H1 (cell line): Measurements from ENCODE around the gene PDZD8.

Experiments
- EZH2 ChIP-seq: fragments of 200-600 bp; sonication (generic); IDR thresholded peaks from 2 replicates; pipeline ENCODE4 v1.7.1; 2012; ENCODE audit warnings: low read depth, mild to moderate bottlenecking, moderate library complexity, low read length, inconsistent platforms; ENCODE audit not compliant: severe bottlenecking
- POLR2A ChIP-seq, 2 experiments: IDR thresholded peaks; 1 replicate in 1 of 2; 2 replicates in 1 of 2; pipeline ENCODE4 v1.6.1; 2011; ENCODE audit warnings: low read depth in 2 of 2, low read length in 2 of 2, mild to moderate bottlenecking in 2 of 2; ENCODE audit errors: control extremely low read depth in 1 of 2
- POLR2AphosphoS5 ChIP-seq: IDR thresholded peaks from 2 replicates; pipeline ENCODE4 v1.6.1; 2011; ENCODE audit warnings: low read depth, low read length
- SIN3A ChIP-seq, 2 experiments: IDR thresholded peaks in 1 of 2; conservative IDR thresholded peaks in 1 of 2; 2 replicates each; pipeline ENCODE4 v1.6.1; 2011 to 2012; ENCODE audit warnings: low read length in 2 of 2, improper control_type of control experiment in 1 of 2, low read depth in 1 of 2, mild to moderate bottlenecking in 1 of 2
- TF ChIP-seq, protein P1 (sequence below), 3 experiments: IDR thresholded peaks; 1 replicate in 2 of 3; 2 replicates in 1 of 3; pipeline versions ENCODE4 v1.5.1 to v1.6.1; 2011; ENCODE audit warnings: low read length in 3 of 3, mild to moderate bottlenecking in 3 of 3, inconsistent platforms in 2 of 3, low read depth in 1 of 3, moderate library complexity in 1 of 3; ENCODE audit not compliant: insufficient read depth in 1 of 3; ENCODE audit errors: control extremely low read depth in 1 of 3
- TF ChIP-seq, protein P2 (sequence below): IDR thresholded peaks from 2 replicates; pipeline ENCODE4 v1.6.1; 2012; ENCODE audit warnings: inconsistent platforms
- TF ChIP-seq, protein P3 (sequence below): IDR thresholded peaks from 2 replicates; pipeline ENCODE4 v1.6.1; 2012; ENCODE audit warnings: inconsistent platforms
- TF ChIP-seq, protein P4 (sequence below): fragments of 300-600 bp; sonication (generic); IDR thresholded peaks from 2 replicates; pipeline ENCODE4 v1.7.1; 2012; ENCODE audit warnings: low read length, moderate library complexity, mild to moderate bottlenecking, inconsistent platforms; ENCODE audit not compliant: insufficient replicate concordance

DNA sequence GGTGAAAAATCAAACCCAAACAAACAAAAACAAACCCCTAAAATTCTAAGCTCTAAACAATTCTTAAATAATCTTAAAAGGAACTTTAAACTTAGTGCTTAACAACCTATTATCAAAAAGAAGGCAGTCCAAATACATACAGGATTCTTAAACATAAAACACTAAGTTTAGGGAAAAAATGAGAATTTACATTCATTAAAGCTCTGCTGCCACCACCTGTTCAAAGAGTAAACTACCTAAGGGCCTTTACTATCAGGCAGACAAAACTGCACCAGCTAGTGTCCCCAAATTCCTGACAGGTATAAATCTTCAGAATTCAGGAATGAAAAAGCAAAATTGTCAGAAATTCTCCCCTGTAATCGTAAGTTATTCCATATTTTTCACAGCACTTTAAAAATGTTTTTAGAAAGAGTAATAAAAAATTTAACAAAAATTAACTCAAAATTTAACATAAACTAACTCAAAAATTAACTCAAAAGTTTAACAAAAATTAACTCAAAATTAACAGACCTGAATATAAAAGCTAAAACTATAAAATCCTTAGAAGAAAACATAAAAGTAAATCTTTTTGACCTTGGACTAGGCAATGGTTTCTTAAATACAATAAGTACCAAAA, 55.1 kb downstream of the PDZD8 start:
- TF ChIP-seq SIN3A (conservative IDR thresholded peaks at IDR 0.05 in 1 of 2, IDR thresholded peaks at IDR 0.05 in 1 of 2; ENCODE audit: low read depth in 1 of 2, low read length in 2 of 2): no peak
- TF ChIP-seq, protein P1, sequence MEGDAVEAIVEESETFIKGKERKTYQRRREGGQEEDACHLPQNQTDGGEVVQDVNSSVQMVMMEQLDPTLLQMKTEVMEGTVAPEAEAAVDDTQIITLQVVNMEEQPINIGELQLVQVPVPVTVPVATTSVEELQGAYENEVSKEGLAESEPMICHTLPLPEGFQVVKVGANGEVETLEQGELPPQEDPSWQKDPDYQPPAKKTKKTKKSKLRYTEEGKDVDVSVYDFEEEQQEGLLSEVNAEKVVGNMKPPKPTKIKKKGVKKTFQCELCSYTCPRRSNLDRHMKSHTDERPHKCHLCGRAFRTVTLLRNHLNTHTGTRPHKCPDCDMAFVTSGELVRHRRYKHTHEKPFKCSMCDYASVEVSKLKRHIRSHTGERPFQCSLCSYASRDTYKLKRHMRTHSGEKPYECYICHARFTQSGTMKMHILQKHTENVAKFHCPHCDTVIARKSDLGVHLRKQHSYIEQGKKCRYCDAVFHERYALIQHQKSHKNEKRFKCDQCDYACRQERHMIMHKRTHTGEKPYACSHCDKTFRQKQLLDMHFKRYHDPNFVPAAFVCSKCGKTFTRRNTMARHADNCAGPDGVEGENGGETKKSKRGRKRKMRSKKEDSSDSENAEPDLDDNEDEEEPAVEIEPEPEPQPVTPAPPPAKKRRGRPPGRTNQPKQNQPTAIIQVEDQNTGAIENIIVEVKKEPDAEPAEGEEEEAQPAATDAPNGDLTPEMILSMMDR (IDR thresholded peaks at IDR 0.05; ENCODE audit: control extremely low read depth in 1 of 3, insufficient read depth in 1 of 3, low read depth in 1 of 3, low read length in 3 of 3): peak in 2 of 3 experiments; percentile 56 to 71; a peak in 3 of 4 replicates
- no peak for TF ChIP-seq POLR2A (IDR thresholded peaks at IDR 0.05; ENCODE audit: control extremely low read depth in 1 of 2, low read depth in 2 of 2, low read length in 2 of 2)
- TF ChIP-seq, protein P2, sequence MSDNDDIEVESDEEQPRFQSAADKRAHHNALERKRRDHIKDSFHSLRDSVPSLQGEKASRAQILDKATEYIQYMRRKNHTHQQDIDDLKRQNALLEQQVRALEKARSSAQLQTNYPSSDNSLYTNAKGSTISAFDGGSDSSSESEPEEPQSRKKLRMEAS: no peak
- TF ChIP-seq EZH2: no peak
- TF ChIP-seq, protein P3, sequence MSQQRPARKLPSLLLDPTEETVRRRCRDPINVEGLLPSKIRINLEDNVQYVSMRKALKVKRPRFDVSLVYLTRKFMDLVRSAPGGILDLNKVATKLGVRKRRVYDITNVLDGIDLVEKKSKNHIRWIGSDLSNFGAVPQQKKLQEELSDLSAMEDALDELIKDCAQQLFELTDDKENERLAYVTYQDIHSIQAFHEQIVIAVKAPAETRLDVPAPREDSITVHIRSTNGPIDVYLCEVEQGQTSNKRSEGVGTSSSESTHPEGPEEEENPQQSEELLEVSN: no peak
- no peak for TF ChIP-seq POLR2AphosphoS5
- TF ChIP-seq, protein P4, sequence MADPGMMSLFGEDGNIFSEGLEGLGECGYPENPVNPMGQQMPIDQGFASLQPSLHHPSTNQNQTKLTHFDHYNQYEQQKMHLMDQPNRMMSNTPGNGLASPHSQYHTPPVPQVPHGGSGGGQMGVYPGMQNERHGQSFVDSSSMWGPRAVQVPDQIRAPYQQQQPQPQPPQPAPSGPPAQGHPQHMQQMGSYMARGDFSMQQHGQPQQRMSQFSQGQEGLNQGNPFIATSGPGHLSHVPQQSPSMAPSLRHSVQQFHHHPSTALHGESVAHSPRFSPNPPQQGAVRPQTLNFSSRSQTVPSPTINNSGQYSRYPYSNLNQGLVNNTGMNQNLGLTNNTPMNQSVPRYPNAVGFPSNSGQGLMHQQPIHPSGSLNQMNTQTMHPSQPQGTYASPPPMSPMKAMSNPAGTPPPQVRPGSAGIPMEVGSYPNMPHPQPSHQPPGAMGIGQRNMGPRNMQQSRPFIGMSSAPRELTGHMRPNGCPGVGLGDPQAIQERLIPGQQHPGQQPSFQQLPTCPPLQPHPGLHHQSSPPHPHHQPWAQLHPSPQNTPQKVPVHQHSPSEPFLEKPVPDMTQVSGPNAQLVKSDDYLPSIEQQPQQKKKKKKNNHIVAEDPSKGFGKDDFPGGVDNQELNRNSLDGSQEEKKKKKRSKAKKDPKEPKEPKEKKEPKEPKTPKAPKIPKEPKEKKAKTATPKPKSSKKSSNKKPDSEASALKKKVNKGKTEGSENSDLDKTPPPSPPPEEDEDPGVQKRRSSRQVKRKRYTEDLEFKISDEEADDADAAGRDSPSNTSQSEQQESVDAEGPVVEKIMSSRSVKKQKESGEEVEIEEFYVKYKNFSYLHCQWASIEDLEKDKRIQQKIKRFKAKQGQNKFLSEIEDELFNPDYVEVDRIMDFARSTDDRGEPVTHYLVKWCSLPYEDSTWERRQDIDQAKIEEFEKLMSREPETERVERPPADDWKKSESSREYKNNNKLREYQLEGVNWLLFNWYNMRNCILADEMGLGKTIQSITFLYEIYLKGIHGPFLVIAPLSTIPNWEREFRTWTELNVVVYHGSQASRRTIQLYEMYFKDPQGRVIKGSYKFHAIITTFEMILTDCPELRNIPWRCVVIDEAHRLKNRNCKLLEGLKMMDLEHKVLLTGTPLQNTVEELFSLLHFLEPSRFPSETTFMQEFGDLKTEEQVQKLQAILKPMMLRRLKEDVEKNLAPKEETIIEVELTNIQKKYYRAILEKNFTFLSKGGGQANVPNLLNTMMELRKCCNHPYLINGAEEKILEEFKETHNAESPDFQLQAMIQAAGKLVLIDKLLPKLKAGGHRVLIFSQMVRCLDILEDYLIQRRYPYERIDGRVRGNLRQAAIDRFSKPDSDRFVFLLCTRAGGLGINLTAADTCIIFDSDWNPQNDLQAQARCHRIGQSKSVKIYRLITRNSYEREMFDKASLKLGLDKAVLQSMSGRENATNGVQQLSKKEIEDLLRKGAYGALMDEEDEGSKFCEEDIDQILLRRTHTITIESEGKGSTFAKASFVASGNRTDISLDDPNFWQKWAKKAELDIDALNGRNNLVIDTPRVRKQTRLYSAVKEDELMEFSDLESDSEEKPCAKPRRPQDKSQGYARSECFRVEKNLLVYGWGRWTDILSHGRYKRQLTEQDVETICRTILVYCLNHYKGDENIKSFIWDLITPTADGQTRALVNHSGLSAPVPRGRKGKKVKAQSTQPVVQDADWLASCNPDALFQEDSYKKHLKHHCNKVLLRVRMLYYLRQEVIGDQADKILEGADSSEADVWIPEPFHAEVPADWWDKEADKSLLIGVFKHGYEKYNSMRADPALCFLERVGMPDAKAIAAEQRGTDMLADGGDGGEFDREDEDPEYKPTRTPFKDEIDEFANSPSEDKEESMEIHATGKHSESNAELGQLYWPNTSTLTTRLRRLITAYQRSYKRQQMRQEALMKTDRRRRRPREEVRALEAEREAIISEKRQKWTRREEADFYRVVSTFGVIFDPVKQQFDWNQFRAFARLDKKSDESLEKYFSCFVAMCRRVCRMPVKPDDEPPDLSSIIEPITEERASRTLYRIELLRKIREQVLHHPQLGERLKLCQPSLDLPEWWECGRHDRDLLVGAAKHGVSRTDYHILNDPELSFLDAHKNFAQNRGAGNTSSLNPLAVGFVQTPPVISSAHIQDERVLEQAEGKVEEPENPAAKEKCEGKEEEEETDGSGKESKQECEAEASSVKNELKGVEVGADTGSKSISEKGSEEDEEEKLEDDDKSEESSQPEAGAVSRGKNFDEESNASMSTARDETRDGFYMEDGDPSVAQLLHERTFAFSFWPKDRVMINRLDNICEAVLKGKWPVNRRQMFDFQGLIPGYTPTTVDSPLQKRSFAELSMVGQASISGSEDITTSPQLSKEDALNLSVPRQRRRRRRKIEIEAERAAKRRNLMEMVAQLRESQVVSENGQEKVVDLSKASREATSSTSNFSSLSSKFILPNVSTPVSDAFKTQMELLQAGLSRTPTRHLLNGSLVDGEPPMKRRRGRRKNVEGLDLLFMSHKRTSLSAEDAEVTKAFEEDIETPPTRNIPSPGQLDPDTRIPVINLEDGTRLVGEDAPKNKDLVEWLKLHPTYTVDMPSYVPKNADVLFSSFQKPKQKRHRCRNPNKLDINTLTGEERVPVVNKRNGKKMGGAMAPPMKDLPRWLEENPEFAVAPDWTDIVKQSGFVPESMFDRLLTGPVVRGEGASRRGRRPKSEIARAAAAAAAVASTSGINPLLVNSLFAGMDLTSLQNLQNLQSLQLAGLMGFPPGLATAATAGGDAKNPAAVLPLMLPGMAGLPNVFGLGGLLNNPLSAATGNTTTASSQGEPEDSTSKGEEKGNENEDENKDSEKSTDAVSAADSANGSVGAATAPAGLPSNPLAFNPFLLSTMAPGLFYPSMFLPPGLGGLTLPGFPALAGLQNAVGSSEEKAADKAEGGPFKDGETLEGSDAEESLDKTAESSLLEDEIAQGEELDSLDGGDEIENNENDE: no peak
